Gastroesophageal sphincter (tissue), 3 donors: ENCODE data around the gene CENPA.

Experiments used
- POLR2A ChIP-seq, 2 donors: fragments of 450-650 bp; IDR thresholded peaks; one replicate each; pipeline ENCODE4 v1.6.1; 2017; ENCODE audit warnings: antibody characterized with exemption in 2 of 2, mild to moderate bottlenecking in 2 of 2, moderate library complexity in 1 of 2
- TF ChIP-seq, protein P1 (sequence below), 4 experiments: fragments of 200-600 bp in 2 of 4; fragments of 450-650 bp in 2 of 4; sonication (generic) in 1 of 4; IDR thresholded peaks; one replicate each; pipeline ENCODE4 v1.5.1; 2017 to 2019; ENCODE audit warnings: antibody characterized with exemption in 4 of 4, mild to moderate bottlenecking in 2 of 4, moderate library complexity in 2 of 4

DNA sequence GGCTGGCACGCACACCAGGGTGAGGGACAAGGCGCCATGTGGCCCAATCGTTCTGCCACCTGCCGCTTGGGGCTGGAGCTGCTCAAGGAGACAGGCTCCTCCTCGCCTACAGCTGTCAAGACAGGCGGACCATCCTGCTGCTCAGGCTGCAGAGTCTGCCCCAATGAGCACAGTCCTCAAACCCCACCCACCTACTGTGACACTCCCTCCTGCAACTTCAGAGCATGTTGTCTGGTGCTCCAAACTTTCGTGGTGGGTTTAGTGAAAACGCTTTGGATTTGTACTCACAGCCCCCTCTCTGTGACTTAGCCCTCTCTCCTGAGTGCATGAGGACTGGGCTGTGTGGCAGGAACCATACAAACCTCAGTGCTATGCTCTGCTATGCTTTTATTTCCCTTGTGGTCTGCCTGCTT, 45.0 kb upstream of the CENPA start:
- TF ChIP-seq, protein P1, sequence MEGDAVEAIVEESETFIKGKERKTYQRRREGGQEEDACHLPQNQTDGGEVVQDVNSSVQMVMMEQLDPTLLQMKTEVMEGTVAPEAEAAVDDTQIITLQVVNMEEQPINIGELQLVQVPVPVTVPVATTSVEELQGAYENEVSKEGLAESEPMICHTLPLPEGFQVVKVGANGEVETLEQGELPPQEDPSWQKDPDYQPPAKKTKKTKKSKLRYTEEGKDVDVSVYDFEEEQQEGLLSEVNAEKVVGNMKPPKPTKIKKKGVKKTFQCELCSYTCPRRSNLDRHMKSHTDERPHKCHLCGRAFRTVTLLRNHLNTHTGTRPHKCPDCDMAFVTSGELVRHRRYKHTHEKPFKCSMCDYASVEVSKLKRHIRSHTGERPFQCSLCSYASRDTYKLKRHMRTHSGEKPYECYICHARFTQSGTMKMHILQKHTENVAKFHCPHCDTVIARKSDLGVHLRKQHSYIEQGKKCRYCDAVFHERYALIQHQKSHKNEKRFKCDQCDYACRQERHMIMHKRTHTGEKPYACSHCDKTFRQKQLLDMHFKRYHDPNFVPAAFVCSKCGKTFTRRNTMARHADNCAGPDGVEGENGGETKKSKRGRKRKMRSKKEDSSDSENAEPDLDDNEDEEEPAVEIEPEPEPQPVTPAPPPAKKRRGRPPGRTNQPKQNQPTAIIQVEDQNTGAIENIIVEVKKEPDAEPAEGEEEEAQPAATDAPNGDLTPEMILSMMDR (IDR thresholded peaks at IDR 0.05) = no peak
- no peak for TF ChIP-seq POLR2A (IDR thresholded peaks at IDR 0.05)
